G401 (cell line): ENCODE results near the gene HOXD12. TPM values are rescaled to one million over a fixed set of nuclear protein-coding genes. Genes with fewer than 3 reads are reported as not detected.

Source experiments
- total RNA-seq: library from RNA; depleted of rRNA; stranded (reverse); fragments of >200 nt; shearing (Covaris generic); gene quantifications from 2 replicates; pipeline ENCODE4 v1.2.3, GENCODE V29; 2014; rRNA removed

HOXD12 gene
- total RNA-seq, 1 experiment from 2014 or later = not detected

Other genes starting within 250 kb of the HOXD12 start
- gene LNPK, start 97.5 kb upstream of the HOXD12 start, total RNA-seq = 7.4 and 9.4 TPM in 2 replicates
- not detected in 2 replicates for gene EVX2, start 15.8 kb upstream of the HOXD12 start, total RNA-seq
- gene HOXD13, start 7.1 kb upstream of the HOXD12 start, total RNA-seq = 0.43 TPM in 1 of 2 replicates, not detected in the other
- not detected in 2 replicates for gene HOXD11, start 7.5 kb downstream of the HOXD12 start, total RNA-seq
- gene HOXD10, start 17.0 kb downstream of the HOXD12 start, total RNA-seq = not detected in 2 replicates
- gene HOXD9, start 22.9 kb downstream of the HOXD12 start, total RNA-seq = 6.6 and 10.6 TPM in 2 replicates
- gene HOXD8, start 29.9 kb downstream of the HOXD12 start, total RNA-seq = 4.1 and 4.2 TPM in 2 replicates
- 1.7 TPM in 1 of 2 replicates, not detected in the other for gene HOXD4, start 51.8 kb downstream of the HOXD12 start, total RNA-seq
- gene HOXD3, start 57.5 kb downstream of the HOXD12 start, total RNA-seq = 1.8 and 6.5 TPM in 2 replicates
- 0.68 and 1.3 TPM in 2 replicates for gene HOXD1, start 88.9 kb downstream of the HOXD12 start, total RNA-seq
- 48.7 and 57.6 TPM in 2 replicates for gene MTX2, start 169.6 kb downstream of the HOXD12 start, total RNA-seq